HepG2 (cell line): Measurements from ENCODE around the gene GSTA1. TPM values are rescaled to one million over a fixed set of nuclear protein-coding genes. Genes with fewer than 3 reads are reported as not detected.
"Not testable (repeated sequence)": the region's sequence is repeated elsewhere in the genome, so short reads cannot be mapped to it uniquely, and the experiment has no call there.

Experiments used
- ATAC-seq: fragments of 200-7000 bp; cut with Tn5 transposase; 3 replicates; pipeline ENCODE4 v1.9.1; 2020; ENCODE audit warnings: mild to moderate bottlenecking, moderate library complexity
- BruUV-seq: library from RNA; stranded (reverse); fragments of 400-500 nt; replicated peaks from 2 replicates; lab custom pipeline; 2021; lab: Mats Ljungman, UMichigan
- CTCF ChIA-PET: fragments of 300-600 bp; formaldehyde crosslinking; extraction: SDS; loops from one replicate; lab custom pipeline; 2021; ENCODE audit warnings: low total read pairs, inconsistent platforms, low intra/inter-chr PET ratio; lab: Yijun Ruan, JAX
- POLR2A ChIA-PET: fragments of 350-600 bp; sonication (Branson Sonifier 250); formaldehyde crosslinking; loops from one replicate; lab custom pipeline; 2020; ENCODE audit warnings: antibody characterized with exemption, inconsistent platforms; lab: Yijun Ruan, JAX
- DNase-seq: peaks from one replicate; pipeline ENCODE4 v3.0.0-alpha.2; 2015; ENCODE audit warnings: low spot score
- FAIRE-seq: peaks from 3 replicates; lab custom pipeline; 2011; peaks lifted over from hg19 to GRCh38; lab: Jason Lieb, UNC
- H2AFZ ChIP-seq: one replicate; pipeline ENCODE4 v1.6.1; 2011; ENCODE audit warnings: low read length, inconsistent platforms
- H3K27ac ChIP-seq: fragments of 300-600 bp; 3 replicates; pipeline ENCODE4 v1.8.0; 2011; ENCODE audit warnings: mixed run types, mild to moderate bottlenecking, mixed read lengths, low read length, inconsistent platforms; ENCODE audit not compliant: insufficient read depth; ENCODE audit errors: extremely low read length
- H3K27me3 ChIP-seq, 2 experiments: fragments of 200-600 bp in 1 of 2; 2 replicates in 1 of 2; 3 replicates in 1 of 2; pipeline versions ENCODE4 v1.6.0 to v1.8.0; 2011; ENCODE audit warnings: low read length in 2 of 2, mild to moderate bottlenecking in 2 of 2, moderate library complexity in 2 of 2, inconsistent platforms in 1 of 2; ENCODE audit not compliant: insufficient read depth in 2 of 2, control insufficient read depth in 1 of 2
- H3K36me3 ChIP-seq, 2 experiments: fragments of 200-600 bp in 1 of 2; replicated peaks in 1 of 2; 2 replicates in 1 of 2; 3 replicates in 1 of 2; pipeline versions ENCODE4 v1.5.1 to v1.8.0; 2011; ENCODE audit warnings: low read length in 2 of 2, inconsistent platforms in 1 of 2; ENCODE audit not compliant: insufficient read depth in 2 of 2, control insufficient read depth in 1 of 2
- H3K4me1 ChIP-seq: 2 replicates; pipeline ENCODE4 v1.5.1; 2012; ENCODE audit warnings: low read length, inconsistent platforms; ENCODE audit not compliant: insufficient read depth
- H3K4me2 ChIP-seq: 2 replicates; pipeline ENCODE4 v1.6.0; 2011; ENCODE audit warnings: low read depth, low read length, inconsistent platforms
- H3K4me3 ChIP-seq, 3 experiments: fragments of 200-600 bp in 1 of 3; sonication (generic), shearing (Covaris generic) in 1 of 3; replicated peaks in 1 of 3; 2 replicates each; pipeline ENCODE4 v1.5.1; 2011 to 2016; ENCODE audit warnings: low read length in 3 of 3, inconsistent platforms in 2 of 3, low read depth in 2 of 3, mild to moderate bottlenecking in 2 of 3, control low read depth in 1 of 3, mixed read lengths in 1 of 3; ENCODE audit not compliant: insufficient read depth in 1 of 3
- H3K79me2 ChIP-seq: one replicate; pipeline ENCODE4 v1.6.1; 2011; ENCODE audit warnings: low read length, inconsistent platforms; ENCODE audit not compliant: insufficient read depth
- H3K9ac ChIP-seq: 2 replicates; pipeline ENCODE4 v1.6.0; 2011; ENCODE audit warnings: mild to moderate bottlenecking, low read depth, low read length, inconsistent platforms; ENCODE audit not compliant: insufficient read depth
- H3K9me3 ChIP-seq: 2 replicates; pipeline ENCODE4 v1.5.1; 2012; ENCODE audit warnings: mild to moderate bottlenecking, low read length
- H4K20me1 ChIP-seq: 2 replicates; pipeline ENCODE4 v1.6.0; 2011; ENCODE audit warnings: inconsistent platforms, mild to moderate bottlenecking, low read length, moderate library complexity; ENCODE audit not compliant: insufficient read depth
- DRAP1 ChIP-seq: IDR thresholded peaks from 2 replicates; pipeline ENCODE4 v1.6.1; 2016; ENCODE audit warnings: missing genetic modification reagents, missing compliant biosample characterization
- FOXA1 ChIP-seq, 2 experiments: fragments of 450-650 bp in 1 of 2; sonication (generic) in 1 of 2; formaldehyde crosslinking in 1 of 2; IDR thresholded peaks; 2 replicates each; pipeline versions ENCODE4 v1.4.0 to v1.6.1; 2016 to 2020; ENCODE audit warnings: missing genetic modification reagents in 1 of 2
- FOXA3 ChIP-seq: IDR thresholded peaks from 2 replicates; pipeline ENCODE4 v1.6.1; 2016; ENCODE audit warnings: missing genetic modification reagents, missing compliant biosample characterization
- KAT8 ChIP-seq: IDR thresholded peaks from 2 replicates; pipeline ENCODE4 v1.6.1; 2016; ENCODE audit warnings: missing genetic modification reagents, missing compliant biosample characterization
- MED1 ChIP-seq: sonication (generic); formaldehyde crosslinking; IDR thresholded peaks from 2 replicates; pipeline ENCODE4 v1.4.0; 2020; ENCODE audit warnings: missing genetic modification reagents
- RARA ChIP-seq: IDR thresholded peaks from 2 replicates; pipeline ENCODE4 v1.6.1; 2016; ENCODE audit warnings: missing genetic modification reagents, missing compliant biosample characterization
- SIX1 ChIP-seq: sonication (generic); formaldehyde crosslinking; IDR thresholded peaks from 2 replicates; pipeline ENCODE4 v1.4.0; 2020; ENCODE audit warnings: missing genetic modification reagents, borderline replicate concordance
- SOX13 ChIP-seq, 3 experiments: fragments of 450-650 bp in 1 of 3; sonication (generic) in 1 of 3; formaldehyde crosslinking in 1 of 3; IDR thresholded peaks in 2 of 3; conservative IDR thresholded peaks in 1 of 3; 2 replicates each; pipeline versions ENCODE4 v1.5.0 to v1.6.1; 2016 to 2020; ENCODE audit warnings: antibody characterized with exemption in 1 of 3, mild to moderate bottlenecking in 1 of 3, missing compliant biosample characterization in 1 of 3, missing genetic modification reagents in 1 of 3, moderate library complexity in 1 of 3
- SOX6 ChIP-seq, 2 experiments: fragments of 450-650 bp in 1 of 2; sonication (generic) in 1 of 2; formaldehyde crosslinking in 1 of 2; IDR thresholded peaks; 2 replicates each; pipeline versions ENCODE4 v1.4.0 to v1.6.1; 2017 to 2020; ENCODE audit warnings: antibody characterized with exemption in 1 of 2, mild to moderate bottlenecking in 1 of 2, missing genetic modification reagents in 1 of 2
- USF2 ChIP-seq, 2 experiments: sonication (generic) in 1 of 2; formaldehyde crosslinking in 1 of 2; IDR thresholded peaks; 2 replicates each; pipeline versions ENCODE4 v1.5.1 to v1.6.1; 2011 to 2020; ENCODE audit warnings: borderline replicate concordance in 1 of 2, low read depth in 1 of 2, low read length in 1 of 2, mild to moderate bottlenecking in 1 of 2, missing genetic modification reagents in 1 of 2, moderate library complexity in 1 of 2
- ZNF292 ChIP-seq: sonication (generic); formaldehyde crosslinking; IDR thresholded peaks from 2 replicates; pipeline ENCODE4 v1.8.1; 2022; ENCODE audit warnings: mild to moderate bottlenecking, low read depth, missing genetic modification reagents, borderline replicate concordance
- ZNF614 ChIP-seq: IDR thresholded peaks from 2 replicates; pipeline ENCODE4 v1.6.1; 2018; ENCODE audit warnings: missing biosample characterization, missing genetic modification reagents, inconsistent platforms, borderline replicate concordance
- WGBS: methylation state at CpG from one replicate; pipeline ENCODE4 v1.1.6; 2017; ENCODE audit warnings: low lambda C conversion rate; 5-methylcytosine and 5-hydroxymethylcytosine counted together
- in situ Hi-C: cut with HindIII; loops from 2 replicates; pipeline ENCODE4 v1.10.0; 2017; ENCODE audit warnings: low pct_unique_long_range_greater_than_20kb; ENCODE audit not compliant: extremely low pct_ligation_motif_present
- intact Hi-C: fragments of 100-400 bp; cut with micrococcal nuclease; formaldehyde crosslinking; loops from one replicate; pipeline ENCODE4 v1.10.0; 2022; ENCODE audit not compliant: unreplicated experiment
- polyA plus RNA-seq, 8 experiments: library from polyadenylated mRNA; depleted of rRNA in 3 of 8; stranded (reverse) in 7 of 8; unstranded in 1 of 8; fragments of >200 nt; fragmentation: Illumina TruSeq in 4 of 8; extraction: Trizol in 4 of 8; gene quantifications; 2 replicates each; pipeline versions ENCODE4 v1.2.1 to v1.2.3, GENCODE V29; 2011 to 2016; ENCODE audit warnings: low read depth in 4 of 8, missing spikeins in 1 of 8, mixed read lengths in 1 of 8; ENCODE audit not compliant: insufficient read depth in 1 of 8
- total RNA-seq, 5 experiments: library from RNA; depleted of rRNA; stranded (reverse); fragments of >200 nt; fragmentation: Illumina TruSeq; extraction: Trizol; gene quantifications; 2 replicates each; pipeline ENCODE4 v1.2.3, GENCODE V29; 2016; ENCODE audit warnings: low read depth in 1 of 5

GSTA1 gene
- total and polyA plus RNA-seq, 2 of the 13 experiments (the other 11 are each of a cell fraction or from before 2014, with no cell fraction given), result 6.2 to 282 TPM

GRCh38 chr6:52786249-52786956 lies 17.2 kb downstream of the GSTA1 start (continued):
- no peak for TF ChIP-seq USF2 (IDR thresholded peaks at IDR 0.05; ENCODE audit: low read depth, low read length)
- no peak for TF ChIP-seq USF2 (CRISPR knock-in tag; IDR thresholded peaks at IDR 0.05; ENCODE audit: borderline replicate concordance)

- H3K36me3 ChIP-seq; H3K27me3 ChIP-seq; CTCF ChIA-PET; H3K9me3 ChIP-seq; H4K20me1 ChIP-seq; H3K9ac ChIP-seq; intact Hi-C loops; H3K4me3 ChIP-seq; H2AFZ ChIP-seq; H3K27ac ChIP-seq; H3K4me2 ChIP-seq; H3K79me2 ChIP-seq; in situ Hi-C loops; BruUV-seq; TF ChIP-seq FOXA1, SOX6, SOX13 (IDR thresholded peaks at IDR 0.05): not testable (repeated sequence)
- FAIRE-seq (peak; percentile 4), DNase-seq (peak; percentile 66), ATAC-seq (peak; percentile 78)
- WGBS, result 23% methylated on average over 3 of the region's 3 CpGs
- H3K4me1 ChIP-seq, result peaks cover 56% of the 10 kb centered on the region
- POLR2A ChIA-PET, result interaction anchor here (0.6 to 0.8 kb wide), 2 partner anchors 57 to 375 kb away, joined by 3 read pairs; no protein-coding TSS in a partner anchor
- TF ChIP-seq MED1 (CRISPR knock-in tag), result 0 out of 2 replicates have a peak, but pooled peaks have one; percentile 38
- TF ChIP-seq ZNF292 (CRISPR knock-in tag), result peak; percentile 58; the same call in 1 of the 2 replicates
- TF ChIP-seq KAT8, result peak; percentile 17; the same call in 1 of the 2 replicates
- TF ChIP-seq FOXA1 (CRISPR knock-in tag; IDR thresholded peaks at IDR 0.05), result 0 out of 2 replicates have a peak, but pooled peaks have one; percentile 33
- peak; percentile 34; the same call in 1 of the 2 replicates for TF ChIP-seq ZNF614 (CRISPR knock-in tag)
- TF ChIP-seq SIX1 (CRISPR knock-in tag), result peak; percentile 26; the same call in 1 of the 2 replicates
- peak; percentile 55 for TF ChIP-seq SOX6 (CRISPR knock-in tag; IDR thresholded peaks at IDR 0.05)
- TF ChIP-seq FOXA3 (CRISPR knock-in tag), result 0 out of 2 replicates have a peak, but pooled peaks have one; percentile 33
- TF ChIP-seq SOX13 (CRISPR knock-in tag; conservative IDR thresholded peaks at IDR 0.05 in 1 of 2, IDR thresholded peaks at IDR 0.05 in 1 of 2), result peak in 1 of 2 experiments; percentile 61; a peak in 1 of 4 replicates
- TF ChIP-seq RARA (CRISPR knock-in tag), result 0 out of 2 replicates have a peak, but pooled peaks have one; percentile 35
- TF ChIP-seq DRAP1 (CRISPR knock-in tag), result 0 out of 2 replicates have a peak, but pooled peaks have one; percentile 11
These were observed 20.8 kb downstream of the GSTA1 start for GRCh38 chr6:52782696-52783274.
